Erythroblast (primary cell): Measurements from ENCODE around the gene TMEFF2.

Source experiments
- GATA1 ChIP-seq: IDR thresholded peaks from 2 replicates; pipeline ENCODE4 v1.6.1; 2011; ENCODE audit warnings: low read depth, mild to moderate bottlenecking, control low read depth, low read length, moderate library complexity
- POLR2A ChIP-seq: IDR thresholded peaks from 2 replicates; pipeline ENCODE4 v1.6.1; 2011; ENCODE audit warnings: mild to moderate bottlenecking, low read length

DNA sequence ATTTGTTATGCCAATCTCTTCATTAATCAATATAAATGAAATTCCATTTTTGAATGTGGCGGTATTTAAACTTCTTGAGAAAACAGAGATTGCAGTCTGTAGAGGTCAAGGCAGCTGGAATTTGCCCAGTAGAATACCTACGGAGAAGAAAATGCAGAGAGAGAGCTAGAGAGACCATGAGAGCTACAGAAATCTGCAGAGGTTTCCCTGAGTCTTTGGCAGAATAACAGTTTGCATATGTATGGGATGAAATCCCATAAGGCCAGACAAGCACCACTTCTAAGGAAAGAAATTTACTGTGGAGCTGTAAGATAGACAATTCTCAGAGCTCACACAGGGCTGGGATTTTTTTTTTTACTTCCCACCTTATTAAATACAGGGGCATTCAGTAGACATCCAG is 23.6 kb upstream of the TMEFF2 start:
- no peak for TF ChIP-seq POLR2A
- TF ChIP-seq GATA1: no peak
